GM23338 (cell line): ENCODE results near the gene AKNAD1. TPM values are rescaled to one million over a fixed set of nuclear protein-coding genes. Genes with fewer than 3 reads are reported as not detected.

Experiments
- ATAC-seq: fragments of 200-7000 bp; cut with Tn5 transposase; 3 replicates; pipeline ENCODE4 v1.9.1; 2020
- DNase-seq: peaks from one replicate; pipeline ENCODE4 v3.0.0-alpha.2; 2015; ENCODE audit warnings: low spot score
- H2AFZ ChIP-seq: fragments of 200-600 bp; sonication (generic); 2 replicates; pipeline ENCODE4 v1.8.0; 2016; ENCODE audit warnings: antibody characterized with exemption, mild to moderate bottlenecking, moderate library complexity
- H3F3A ChIP-seq: fragments of 200-600 bp; sonication (generic); replicated peaks from 2 replicates; pipeline ENCODE4 v1.8.0; 2017; ENCODE audit warnings: antibody characterized with exemption, mixed run types, low read depth
- H3K27ac ChIP-seq: fragments of 200-600 bp; sonication (generic); 2 replicates; pipeline ENCODE4 v1.6.1; 2016; ENCODE audit warnings: low read depth
- H3K27me3 ChIP-seq: fragments of 200-600 bp; sonication (generic); 2 replicates; pipeline ENCODE4 v1.8.0; 2016; ENCODE audit warnings: mild to moderate bottlenecking, mixed run types, moderate library complexity; ENCODE audit not compliant: insufficient read depth
- H3K36me3 ChIP-seq: fragments of 200-600 bp; sonication (generic); 2 replicates; pipeline ENCODE4 v1.8.0; 2016; ENCODE audit warnings: mild to moderate bottlenecking; ENCODE audit not compliant: insufficient read depth
- H3K4me1 ChIP-seq: fragments of 200-600 bp; sonication (generic); 2 replicates; pipeline ENCODE4 v1.8.0; 2016; ENCODE audit warnings: mild to moderate bottlenecking, moderate library complexity; ENCODE audit not compliant: insufficient read depth
- H3K4me2 ChIP-seq: fragments of 200-600 bp; sonication (generic); 2 replicates; pipeline ENCODE4 v1.7.1; 2017; ENCODE audit warnings: mixed run types
- H3K4me3 ChIP-seq: fragments of 200-600 bp; sonication (generic); 2 replicates; pipeline ENCODE4 v1.6.1; 2016; ENCODE audit warnings: mixed run types
- H3K79me2 ChIP-seq: fragments of 200-600 bp; sonication (generic); replicated peaks from 2 replicates; pipeline ENCODE4 v1.8.0; 2017; ENCODE audit warnings: mild to moderate bottlenecking; ENCODE audit not compliant: insufficient read depth
- H3K9me2 ChIP-seq: fragments of 200-600 bp; sonication (generic); 2 replicates; pipeline ENCODE4 v1.8.0; 2017; ENCODE audit not compliant: insufficient read depth
- H4K20me1 ChIP-seq: fragments of 200-600 bp; sonication (generic); replicated peaks from 2 replicates; pipeline ENCODE4 v1.8.0; 2017; ENCODE audit warnings: mild to moderate bottlenecking; ENCODE audit not compliant: insufficient read depth
- H3K27ac Mint-ChIP-seq: 2 replicates; pipeline ENCODE4 v1.8.0; 2020; ENCODE audit warnings: inconsistent platforms, mild to moderate bottlenecking, moderate library complexity, mixed read lengths
- H3K27me3 Mint-ChIP-seq: 3 replicates; pipeline ENCODE4 v1.8.0; 2022; ENCODE audit warnings: low read depth, mild to moderate bottlenecking, moderate library complexity, mixed read lengths, inconsistent platforms; ENCODE audit not compliant: insufficient read depth, poor library complexity
- H3K36me3 Mint-ChIP-seq: 3 replicates; pipeline ENCODE4 v1.8.0; 2021; ENCODE audit warnings: low read depth, mild to moderate bottlenecking, inconsistent platforms, moderate library complexity, mixed read lengths
- H3K4me1 Mint-ChIP-seq: 3 replicates; pipeline ENCODE4 v1.8.0; 2020; ENCODE audit warnings: mild to moderate bottlenecking, inconsistent platforms, mixed read lengths
- H3K4me3 Mint-ChIP-seq: 3 replicates; pipeline ENCODE4 v1.8.0; 2021; ENCODE audit warnings: moderate library complexity, mild to moderate bottlenecking, inconsistent platforms, mixed read lengths
- H3K9me3 Mint-ChIP-seq: 3 replicates; pipeline ENCODE4 v1.8.0; 2020; ENCODE audit warnings: moderate library complexity, mild to moderate bottlenecking, inconsistent platforms, mixed read lengths
- EZH2 ChIP-seq: fragments of 200-600 bp; sonication (generic); IDR thresholded peaks from one replicate; pipeline ENCODE4 v1.8.0; 2017; ENCODE audit warnings: antibody characterized with exemption, mild to moderate bottlenecking, low read depth; ENCODE audit not compliant: unreplicated experiment
- EZH2phosphoT487 ChIP-seq: fragments of 200-600 bp; sonication (generic); IDR thresholded peaks from one replicate; pipeline ENCODE4 v1.8.1; 2018; ENCODE audit warnings: antibody characterized with exemption; ENCODE audit not compliant: unreplicated experiment
- JUNB ChIP-seq: IDR thresholded peaks from one replicate; pipeline ENCODE4 v1.6.1; 2016; ENCODE audit warnings: antibody characterized with exemption; ENCODE audit not compliant: unreplicated experiment
- STAT1 ChIP-seq: IDR thresholded peaks from one replicate; pipeline ENCODE4 v1.6.1; 2016; ENCODE audit warnings: antibody characterized with exemption; ENCODE audit not compliant: unreplicated experiment
- ZNF114 ChIP-seq: fragments of 250-450 bp; sonication (Bioruptor Pico); IDR thresholded peaks from 2 replicates; pipeline ENCODE4 v1.5.0; 2020; ENCODE audit warnings: mild to moderate bottlenecking, moderate library complexity
- polyA plus RNA-seq: library from polyadenylated mRNA; unstranded; fragments of >200 nt; fragmentation: Nextera tagmentation; extraction: Ambion mirVana; gene quantifications from 2 replicates; pipeline ENCODE4 v1.2.1, GENCODE V29; 2016
- total RNA-seq: library from RNA; depleted of rRNA; stranded (reverse); fragments of >200 nt; shearing (Covaris generic); gene quantifications from 2 replicates; pipeline ENCODE4 v1.2.3, GENCODE V29; 2014
- TF ChIP-seq, protein P1 (sequence below): fragments of 250-450 bp; sonication (Bioruptor Pico); IDR thresholded peaks from 2 replicates; pipeline ENCODE4 v1.5.0; 2020; ENCODE audit warnings: mild to moderate bottlenecking, moderate library complexity
- TF ChIP-seq, protein P2 (sequence below): IDR thresholded peaks from 2 replicates; pipeline ENCODE4 v1.6.1; 2016; ENCODE audit warnings: antibody characterized with exemption

Gene AKNAD1
- total and polyA plus RNA-seq, 2 experiments from 2014 or later = not detected

DNA sequence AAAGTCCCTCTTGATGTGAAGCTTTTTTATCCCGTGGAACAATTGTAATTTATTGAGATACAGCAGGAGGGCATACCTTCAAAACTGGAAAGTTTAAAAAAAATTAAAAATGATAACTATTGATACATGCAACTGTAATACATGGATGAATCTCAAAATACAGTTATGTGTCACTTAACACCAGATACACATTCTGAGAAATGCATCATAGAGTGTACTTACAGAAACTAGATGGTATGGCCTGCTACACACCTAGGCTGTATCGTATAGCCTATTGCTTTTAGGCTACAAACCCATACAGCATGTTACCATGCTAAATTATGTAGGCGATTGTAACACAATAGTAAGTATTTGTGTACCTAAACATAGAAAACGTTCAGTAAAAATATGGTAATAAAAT, 7.1 kb upstream of the AKNAD1 start:
- Histone ChIP-seq H3K27ac (no peak overlapping the region), H3K4me2 (no peak overlapping the region), H2AFZ (no peak overlapping the region), H3K36me3 (no peaks in the 10 kb centered on the region), H3K79me2 (no peaks in the 10 kb centered on the region), H4K20me1 (no peaks in the 10 kb centered on the region), H3K4me3 (no peak overlapping the region), H3F3A (0 out of 2 replicates have a peak, but pooled peaks cover 4% of the 10 kb centered on the region), H3K4me1 (peaks cover 6% of the 10 kb centered on the region; the same call in 1 of the 2 replicates), H3K27me3 (no peaks in the 10 kb centered on the region), H3K9me2 (0 out of 2 replicates have a peak, but pooled peaks cover 4% of the 10 kb centered on the region)
- TF ChIP-seq, protein P1, sequence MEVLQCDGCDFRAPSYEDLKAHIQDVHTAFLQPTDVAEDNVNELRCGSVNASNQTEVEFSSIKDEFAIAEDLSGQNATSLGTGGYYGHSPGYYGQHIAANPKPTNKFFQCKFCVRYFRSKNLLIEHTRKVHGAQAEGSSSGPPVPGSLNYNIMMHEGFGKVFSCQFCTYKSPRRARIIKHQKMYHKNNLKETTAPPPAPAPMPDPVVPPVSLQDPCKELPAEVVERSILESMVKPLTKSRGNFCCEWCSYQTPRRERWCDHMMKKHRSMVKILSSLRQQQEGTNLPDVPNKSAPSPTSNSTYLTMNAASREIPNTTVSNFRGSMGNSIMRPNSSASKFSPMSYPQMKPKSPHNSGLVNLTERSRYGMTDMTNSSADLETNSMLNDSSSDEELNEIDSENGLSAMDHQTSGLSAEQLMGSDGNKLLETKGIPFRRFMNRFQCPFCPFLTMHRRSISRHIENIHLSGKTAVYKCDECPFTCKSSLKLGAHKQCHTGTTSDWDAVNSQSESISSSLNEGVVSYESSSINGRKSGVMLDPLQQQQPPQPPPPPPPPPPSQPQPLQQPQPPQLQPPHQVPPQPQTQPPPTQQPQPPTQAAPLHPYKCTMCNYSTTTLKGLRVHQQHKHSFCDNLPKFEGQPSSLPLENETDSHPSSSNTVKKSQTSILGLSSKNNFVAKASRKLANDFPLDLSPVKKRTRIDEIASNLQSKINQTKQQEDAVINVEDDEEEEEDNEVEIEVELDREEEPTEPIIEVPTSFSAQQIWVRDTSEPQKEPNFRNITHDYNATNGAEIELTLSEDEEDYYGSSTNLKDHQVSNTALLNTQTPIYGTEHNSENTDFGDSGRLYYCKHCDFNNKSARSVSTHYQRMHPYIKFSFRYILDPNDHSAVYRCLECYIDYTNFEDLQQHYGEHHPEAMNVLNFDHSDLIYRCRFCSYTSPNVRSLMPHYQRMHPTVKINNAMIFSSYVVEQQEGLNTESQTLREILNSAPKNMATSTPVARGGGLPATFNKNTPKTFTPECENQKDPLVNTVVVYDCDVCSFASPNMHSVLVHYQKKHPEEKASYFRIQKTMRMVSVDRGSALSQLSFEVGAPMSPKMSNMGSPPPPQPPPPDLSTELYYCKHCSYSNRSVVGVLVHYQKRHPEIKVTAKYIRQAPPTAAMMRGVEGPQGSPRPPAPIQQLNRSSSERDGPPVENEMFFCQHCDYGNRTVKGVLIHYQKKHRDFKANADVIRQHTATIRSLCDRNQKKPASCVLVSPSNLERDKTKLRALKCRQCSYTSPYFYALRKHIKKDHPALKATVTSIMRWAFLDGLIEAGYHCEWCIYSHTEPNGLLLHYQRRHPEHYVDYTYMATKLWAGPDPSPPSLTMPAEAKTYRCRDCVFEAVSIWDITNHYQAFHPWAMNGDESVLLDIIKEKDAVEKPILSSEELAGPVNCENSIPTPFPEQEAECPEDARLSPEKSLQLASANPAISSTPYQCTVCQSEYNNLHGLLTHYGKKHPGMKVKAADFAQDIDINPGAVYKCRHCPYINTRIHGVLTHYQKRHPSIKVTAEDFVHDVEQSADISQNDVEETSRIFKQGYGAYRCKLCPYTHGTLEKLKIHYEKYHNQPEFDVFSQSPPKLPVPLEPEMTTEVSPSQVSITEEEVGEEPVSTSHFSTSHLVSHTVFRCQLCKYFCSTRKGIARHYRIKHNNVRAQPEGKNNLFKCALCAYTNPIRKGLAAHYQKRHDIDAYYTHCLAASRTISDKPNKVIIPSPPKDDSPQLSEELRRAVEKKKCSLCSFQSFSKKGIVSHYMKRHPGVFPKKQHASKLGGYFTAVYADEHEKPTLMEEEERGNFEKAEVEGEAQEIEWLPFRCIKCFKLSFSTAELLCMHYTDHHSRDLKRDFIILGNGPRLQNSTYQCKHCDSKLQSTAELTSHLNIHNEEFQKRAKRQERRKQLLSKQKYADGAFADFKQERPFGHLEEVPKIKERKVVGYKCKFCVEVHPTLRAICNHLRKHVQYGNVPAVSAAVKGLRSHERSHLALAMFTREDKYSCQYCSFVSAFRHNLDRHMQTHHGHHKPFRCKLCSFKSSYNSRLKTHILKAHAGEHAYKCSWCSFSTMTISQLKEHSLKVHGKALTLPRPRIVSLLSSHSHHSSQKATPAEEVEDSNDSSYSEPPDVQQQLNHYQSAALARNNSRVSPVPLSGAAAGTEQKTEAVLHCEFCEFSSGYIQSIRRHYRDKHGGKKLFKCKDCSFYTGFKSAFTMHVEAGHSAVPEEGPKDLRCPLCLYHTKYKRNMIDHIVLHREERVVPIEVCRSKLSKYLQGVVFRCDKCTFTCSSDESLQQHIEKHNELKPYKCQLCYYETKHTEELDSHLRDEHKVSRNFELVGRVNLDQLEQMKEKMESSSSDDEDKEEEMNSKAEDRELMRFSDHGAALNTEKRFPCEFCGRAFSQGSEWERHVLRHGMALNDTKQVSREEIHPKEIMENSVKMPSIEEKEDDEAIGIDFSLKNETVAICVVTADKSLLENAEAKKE (CRISPR knock-in tag) = no peak
- TF ChIP-seq ZNF114 = no peak
- TF ChIP-seq, protein P2, sequence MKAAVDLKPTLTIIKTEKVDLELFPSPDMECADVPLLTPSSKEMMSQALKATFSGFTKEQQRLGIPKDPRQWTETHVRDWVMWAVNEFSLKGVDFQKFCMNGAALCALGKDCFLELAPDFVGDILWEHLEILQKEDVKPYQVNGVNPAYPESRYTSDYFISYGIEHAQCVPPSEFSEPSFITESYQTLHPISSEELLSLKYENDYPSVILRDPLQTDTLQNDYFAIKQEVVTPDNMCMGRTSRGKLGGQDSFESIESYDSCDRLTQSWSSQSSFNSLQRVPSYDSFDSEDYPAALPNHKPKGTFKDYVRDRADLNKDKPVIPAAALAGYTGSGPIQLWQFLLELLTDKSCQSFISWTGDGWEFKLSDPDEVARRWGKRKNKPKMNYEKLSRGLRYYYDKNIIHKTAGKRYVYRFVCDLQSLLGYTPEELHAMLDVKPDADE = no peak
- no peak for TF ChIP-seq JUNB
- no peak for TF ChIP-seq EZH2phosphoT487
- TF ChIP-seq EZH2 = no peak
- TF ChIP-seq STAT1 = no peak
- no peak for DNase-seq
- peaks cover 8% of the 10 kb centered on the region; the same call in 2 of the 3 replicates for H3K4me1 Mint-ChIP-seq
- H3K36me3 Mint-ChIP-seq = no peaks in the 10 kb centered on the region
- H3K4me3 Mint-ChIP-seq = no peak overlapping the region
- H3K27ac Mint-ChIP-seq = no peak overlapping the region
- peaks cover 2% of the 10 kb centered on the region for H3K27me3 Mint-ChIP-seq
- ATAC-seq = no peak
- H3K9me3 Mint-ChIP-seq = no peaks in the 10 kb centered on the region
